NCI-H748 treated with DMSO at 0.1 percent for 48 hours (cell line): ENCODE data around the gene CNTD1.
A peak's percentile ranks its signal among the peaks of the same experiment; 100 is the strongest.
"Not testable (repeated sequence)": the region's sequence is repeated elsewhere in the genome, so short reads cannot be mapped to it uniquely, and the experiment has no call there.

Experiments
- DNase-seq: peaks from one replicate; lab custom pipeline; 2025; lab: John Stamatoyannopoulos, UW

Gene CNTD1

GRCh38 chr17:42846594-42847280 lies 48.1 kb downstream of the CNTD1 start:
- DNase-seq = no peak

GRCh38 chr17:42848093-42848492 lies 49.4 kb downstream of the CNTD1 start:
- DNase-seq = peak; percentile 14

GRCh38 chr17:42849031-42849430 lies 50.4 kb downstream of the CNTD1 start:
- no peak for DNase-seq

GRCh38 chr17:42849451-42850181 lies 51.0 kb downstream of the CNTD1 start:
- DNase-seq = no peak

- DNase-seq = no peak
Measured at GRCh38 chr17:42850954-42851353, 52.3 kb downstream of the CNTD1 start, which contains the start of gene AOC3. Gene AOC3, plus strand, starts transcription at chr17:42851199. Its CDS starts 145 bp downstream, at chr17:42851344.

GRCh38 chr17:42851371-42852240 lies 52.9 kb downstream of the CNTD1 start:
- DNase-seq = not testable (repeated sequence)

GRCh38 chr17:42852351-42852750 lies 53.7 kb downstream of the CNTD1 start:
- DNase-seq = no peak

GRCh38 chr17:42853004-42853403 lies 54.3 kb downstream of the CNTD1 start:
- no peak for DNase-seq

GRCh38 chr17:42853597-42853967 lies 54.9 kb downstream of the CNTD1 start:
- DNase-seq = no peak

GRCh38 chr17:42853968-42854790 lies 55.5 kb downstream of the CNTD1 start:
- no peak for DNase-seq

GRCh38 chr17:42855048-42855596 lies 56.5 kb downstream of the CNTD1 start:
- DNase-seq = no peak

- not testable (repeated sequence) for DNase-seq
Measured at GRCh38 chr17:42856093-42856492, 57.4 kb downstream of the CNTD1 start.

- DNase-seq = not testable (repeated sequence)
Measured at GRCh38 chr17:42856516-42856915, 57.9 kb downstream of the CNTD1 start.

GRCh38 chr17:42857389-42857788 lies 58.7 kb downstream of the CNTD1 start:
- DNase-seq = no peak
